Occipital lobe (tissue), 2 donors: ENCODE data around the gene AHCYL2. TPM values are rescaled to one million over a fixed set of nuclear protein-coding genes. Genes with fewer than 3 reads are reported as not detected.
"Not testable (repeated sequence)": the region's sequence is repeated elsewhere in the genome, so short reads cannot be mapped to it uniquely, and the experiment has no call there.

ENCODE experiments used
- DNase-seq: peaks from one replicate; lab custom pipeline; 2025; lab: John Stamatoyannopoulos, UW
- total RNA-seq: library from RNA; depleted of rRNA; stranded (reverse); fragments of >200 nt; gene quantifications from one replicate; pipeline ENCODE4 v1.2.3, GENCODE V29; 2014

Gene AHCYL2
- total RNA-seq, 1 donor from 2014 or later = 22.8 TPM

DNA sequence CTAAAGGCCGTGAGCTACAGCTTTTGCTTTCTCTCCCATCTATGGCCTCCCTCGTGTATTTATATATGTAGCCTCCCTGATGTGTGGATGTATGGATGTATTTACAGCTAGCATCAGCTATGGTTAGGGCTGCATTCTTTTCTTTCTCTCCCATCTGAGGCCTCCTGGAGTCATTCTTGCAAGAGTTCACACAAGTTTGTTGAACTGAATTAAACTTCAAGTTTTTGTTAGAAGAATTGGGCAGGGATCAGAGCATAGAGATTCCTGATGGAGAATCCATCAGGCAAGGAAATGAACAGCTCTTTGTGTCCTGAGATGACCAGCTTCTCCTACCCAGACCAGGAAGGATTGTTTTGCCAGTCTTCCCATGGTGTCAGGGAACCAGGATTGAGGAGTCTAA, 60.3 kb downstream of the AHCYL2 start:
- no peak for DNase-seq

DNA sequence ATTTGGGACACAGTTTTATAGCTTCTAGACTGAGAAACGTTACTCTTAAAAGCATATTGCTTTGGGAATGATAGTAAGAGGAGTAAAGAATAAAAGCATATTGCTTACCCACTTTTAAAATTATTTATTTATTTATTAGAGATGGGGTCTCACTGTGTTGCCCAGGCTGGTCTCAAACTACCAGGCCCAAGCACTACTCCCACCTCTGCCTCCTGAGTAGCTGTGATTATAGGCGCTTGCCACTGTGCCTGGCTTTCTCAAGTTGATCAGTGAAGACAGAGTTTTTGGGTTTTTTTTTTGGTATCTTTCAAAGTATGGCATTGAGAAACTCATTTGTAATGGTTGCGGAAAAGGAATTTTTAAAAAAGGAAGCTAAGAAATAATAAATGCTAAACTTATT, 68.0 kb downstream of the AHCYL2 start:
- no peak for DNase-seq

DNA sequence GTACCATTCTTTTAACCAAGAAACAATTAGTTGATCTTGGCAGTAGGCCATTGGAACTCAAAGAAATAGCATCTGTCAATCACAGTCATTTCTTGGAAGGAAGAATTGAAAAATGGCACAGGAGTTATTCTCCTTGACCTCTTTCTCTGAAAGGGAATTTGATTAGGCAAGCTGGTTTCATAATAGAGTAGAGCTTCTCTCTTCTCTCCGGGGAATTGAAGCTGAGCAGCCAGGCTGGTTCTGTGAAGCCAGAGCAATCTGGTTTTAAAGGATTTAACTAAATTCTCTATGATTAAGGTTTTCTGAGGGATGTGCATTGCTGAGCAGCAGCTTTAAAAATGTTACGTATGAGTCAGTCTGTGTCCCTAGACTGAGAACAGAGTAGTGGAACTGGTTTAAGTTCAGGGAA, 70.2 kb downstream of the AHCYL2 start:
- no peak for DNase-seq

DNA sequence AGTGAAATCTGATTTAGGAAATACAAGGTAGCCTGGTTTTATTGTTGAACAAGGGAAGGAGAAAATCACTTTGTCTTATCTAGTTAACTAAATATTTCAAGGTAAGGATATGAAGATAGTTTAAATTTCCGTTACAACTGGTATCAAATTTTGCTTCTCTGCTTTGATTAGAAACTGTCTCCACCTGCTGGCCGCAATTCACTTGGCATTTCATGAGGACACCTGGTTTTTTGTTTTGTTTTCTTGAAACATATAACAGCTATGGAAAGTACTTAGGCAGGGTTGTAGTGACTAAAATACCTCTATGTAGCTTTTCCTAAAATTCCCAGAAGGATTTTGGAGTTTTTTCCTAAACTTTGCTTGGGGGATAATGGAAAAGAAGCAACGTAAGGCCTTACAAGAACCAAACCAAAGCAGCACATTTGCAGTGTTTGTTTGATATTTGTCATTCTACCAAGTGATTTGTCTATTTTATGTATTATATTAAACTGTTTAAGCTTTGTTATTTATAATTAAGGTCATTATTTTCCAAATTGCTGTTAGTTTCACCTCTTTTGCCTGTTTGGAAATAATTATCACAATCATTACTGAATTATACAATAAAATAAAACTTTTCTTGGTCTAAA, 73.6 kb downstream of the AHCYL2 start:
- DNase-seq = no peak

DNA sequence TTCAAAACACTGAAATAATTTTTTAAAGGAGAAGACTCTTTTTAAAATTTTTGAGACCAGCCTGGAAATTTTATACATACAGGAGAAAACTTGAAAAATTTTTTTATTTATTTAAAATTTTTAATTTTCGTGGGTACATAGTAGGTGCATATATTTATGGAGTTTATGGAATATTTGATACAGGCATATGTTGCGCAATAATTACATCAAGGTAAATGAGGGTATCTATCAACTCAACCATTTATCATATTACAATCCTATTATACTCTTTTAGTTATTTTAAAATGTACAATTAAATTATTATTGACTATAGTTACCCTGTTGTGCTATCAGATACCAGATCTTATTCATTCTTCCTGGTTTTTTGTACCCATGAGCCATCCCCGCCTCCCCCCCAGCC, 75.1 kb downstream of the AHCYL2 start:
- no peak for DNase-seq

DNA sequence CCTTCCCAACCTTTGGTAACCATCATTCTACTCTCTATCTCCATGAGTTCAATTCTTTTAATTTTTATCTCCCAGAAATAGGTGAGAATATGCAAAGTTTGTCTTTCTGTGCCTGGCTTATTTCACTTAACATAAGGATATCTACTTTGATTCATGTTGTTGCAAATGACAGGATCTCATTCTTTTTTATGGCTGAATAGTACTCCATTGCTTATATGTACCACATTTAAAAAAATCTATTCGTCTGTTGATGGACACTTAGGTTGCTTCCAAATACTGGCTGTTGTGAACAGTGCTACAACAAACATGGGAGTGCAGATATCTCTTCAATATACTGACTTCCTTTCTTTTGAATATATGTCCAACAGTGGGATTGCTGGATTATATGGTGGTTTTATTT, 75.5 kb downstream of the AHCYL2 start:
- not testable (repeated sequence) for DNase-seq

DNA sequence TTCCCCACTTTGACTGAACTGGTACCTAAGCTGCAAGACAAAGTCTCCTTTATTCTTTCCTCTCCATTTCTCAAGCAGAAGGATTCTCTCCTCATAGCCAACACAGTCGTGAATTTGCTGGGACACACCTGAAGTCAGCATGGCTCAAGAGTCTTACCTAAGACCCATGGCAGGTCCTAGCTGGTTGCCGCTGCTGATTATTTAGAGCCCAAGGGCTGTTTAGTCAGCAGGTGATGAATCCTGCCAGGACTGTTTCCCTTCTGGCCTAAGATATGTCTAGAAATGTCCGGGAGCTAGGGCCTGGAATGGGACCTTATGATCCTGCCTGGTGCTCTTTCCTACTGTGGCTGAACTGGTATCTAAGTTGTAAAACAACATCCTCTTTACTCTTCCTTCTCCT, 82.8 kb downstream of the AHCYL2 start:
- DNase-seq = no peak

DNA sequence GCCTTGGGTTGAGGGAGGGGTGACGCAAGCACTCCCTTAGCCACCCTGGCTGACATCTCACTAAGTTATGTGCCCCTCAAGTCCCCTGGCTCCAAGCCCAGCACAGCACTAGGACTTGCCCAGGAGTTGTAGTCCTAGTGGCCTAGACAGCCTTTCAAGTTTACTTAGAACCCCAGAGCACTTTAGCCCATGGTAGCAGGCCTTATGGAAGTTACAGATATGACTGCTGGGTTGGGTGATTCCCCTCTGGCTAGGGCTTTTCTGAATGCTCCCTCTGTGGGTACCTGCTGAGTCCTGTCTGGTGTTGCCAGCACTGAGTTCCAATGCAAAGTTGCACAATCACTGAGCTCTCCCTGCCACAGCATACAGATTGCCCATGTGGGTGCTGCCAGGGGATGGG, 83.2 kb downstream of the AHCYL2 start:
- DNase-seq = no peak

DNA sequence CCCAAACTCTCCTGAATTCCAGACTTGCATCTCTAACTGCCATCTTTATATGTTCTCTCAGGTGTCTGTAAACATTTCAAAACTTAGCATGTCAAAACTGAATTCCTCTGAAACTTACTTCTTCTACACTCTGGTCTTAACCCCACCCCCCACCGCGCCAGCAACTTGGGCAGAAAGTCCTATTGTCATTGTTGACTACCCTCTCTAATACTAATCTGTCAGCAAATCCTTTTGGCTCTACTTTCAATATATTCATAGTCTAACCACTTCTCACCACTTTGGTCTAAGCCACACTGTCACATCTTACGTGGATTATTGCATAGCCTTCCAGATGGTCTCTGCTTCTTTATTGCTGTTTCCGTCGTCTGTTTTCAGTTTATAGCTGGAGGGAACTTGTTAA, 86.6 kb downstream of the AHCYL2 start:
- DNase-seq = no peak

DNA sequence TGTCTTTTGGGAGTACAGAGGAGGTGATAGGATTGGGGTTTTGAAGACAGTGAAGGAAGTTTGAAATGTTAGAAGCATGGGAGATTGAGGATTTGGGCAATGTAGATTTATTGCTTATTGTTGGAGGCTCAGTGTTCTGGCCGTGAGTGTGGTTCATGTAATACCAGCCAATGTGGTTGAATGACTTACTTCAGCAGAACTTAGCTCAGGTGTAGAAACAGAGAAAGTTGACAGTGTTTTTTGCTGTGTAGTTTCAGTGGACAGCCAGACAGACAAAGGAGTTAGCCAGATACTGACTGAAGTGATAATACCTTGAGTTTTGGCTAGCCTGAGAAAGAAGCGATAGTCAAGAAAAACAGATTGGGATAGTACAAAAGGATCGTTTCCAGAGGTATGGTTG, 88.5 kb downstream of the AHCYL2 start:
- no peak for DNase-seq

DNA sequence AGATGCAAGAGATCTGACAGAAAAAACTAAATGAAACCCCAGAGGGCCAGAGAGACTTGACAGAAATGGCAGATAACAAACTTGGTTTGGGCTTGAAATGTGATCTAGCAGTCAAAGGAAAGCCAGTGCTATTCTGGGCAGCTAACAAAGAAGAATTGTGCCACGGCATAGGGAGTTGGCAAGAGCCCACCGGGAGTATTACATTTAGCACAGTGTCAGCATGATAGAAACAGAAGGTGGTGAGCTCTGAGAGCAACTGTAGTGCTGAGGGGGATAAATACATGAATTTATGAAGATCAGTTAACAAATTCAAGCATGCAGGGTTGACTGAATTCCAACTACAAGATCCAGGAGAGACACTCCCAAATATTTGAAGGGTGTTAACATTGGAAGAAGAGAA, 91.1 kb downstream of the AHCYL2 start:
- peak; percentile 32 for DNase-seq

DNA sequence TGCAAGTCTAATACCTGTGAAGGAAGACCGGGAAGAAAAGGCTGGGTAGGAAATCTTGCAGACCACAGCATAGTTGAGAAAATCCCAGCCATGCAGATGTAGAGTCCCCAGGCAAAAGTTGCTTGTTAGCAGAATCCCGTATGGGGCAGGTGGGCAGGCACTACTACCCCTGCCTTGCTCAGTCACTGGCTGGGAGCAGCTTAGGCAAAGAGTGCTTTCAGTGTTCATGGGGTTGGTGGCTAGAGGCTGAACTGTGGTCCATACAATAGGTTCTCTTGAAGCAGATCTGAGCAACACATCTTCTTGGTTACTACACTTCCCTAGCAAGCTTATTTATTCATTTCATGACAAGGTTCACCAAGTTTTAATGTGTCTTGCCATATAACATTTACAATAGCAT, 92.6 kb downstream of the AHCYL2 start:
- DNase-seq = no peak

DNA sequence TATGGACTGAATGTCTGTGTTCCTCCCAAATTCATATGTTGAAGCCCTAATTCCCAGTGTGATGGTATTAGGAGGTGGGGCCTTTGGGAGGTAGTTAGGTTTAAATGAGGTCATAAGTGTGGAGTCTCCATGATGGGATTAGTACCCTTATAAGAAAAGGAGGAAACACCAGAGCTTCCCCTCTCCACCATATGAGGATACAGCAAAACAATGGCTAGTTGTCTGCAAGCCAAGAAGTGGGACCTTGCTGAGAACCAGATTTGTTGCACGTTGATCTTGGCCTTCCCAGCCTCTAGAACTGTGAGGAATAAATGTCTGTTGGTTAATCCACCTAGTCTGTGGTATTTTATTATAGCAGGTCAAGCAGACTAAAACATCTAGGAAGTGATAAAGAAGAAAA, 102.2 kb downstream of the AHCYL2 start:
- DNase-seq = no peak

DNA sequence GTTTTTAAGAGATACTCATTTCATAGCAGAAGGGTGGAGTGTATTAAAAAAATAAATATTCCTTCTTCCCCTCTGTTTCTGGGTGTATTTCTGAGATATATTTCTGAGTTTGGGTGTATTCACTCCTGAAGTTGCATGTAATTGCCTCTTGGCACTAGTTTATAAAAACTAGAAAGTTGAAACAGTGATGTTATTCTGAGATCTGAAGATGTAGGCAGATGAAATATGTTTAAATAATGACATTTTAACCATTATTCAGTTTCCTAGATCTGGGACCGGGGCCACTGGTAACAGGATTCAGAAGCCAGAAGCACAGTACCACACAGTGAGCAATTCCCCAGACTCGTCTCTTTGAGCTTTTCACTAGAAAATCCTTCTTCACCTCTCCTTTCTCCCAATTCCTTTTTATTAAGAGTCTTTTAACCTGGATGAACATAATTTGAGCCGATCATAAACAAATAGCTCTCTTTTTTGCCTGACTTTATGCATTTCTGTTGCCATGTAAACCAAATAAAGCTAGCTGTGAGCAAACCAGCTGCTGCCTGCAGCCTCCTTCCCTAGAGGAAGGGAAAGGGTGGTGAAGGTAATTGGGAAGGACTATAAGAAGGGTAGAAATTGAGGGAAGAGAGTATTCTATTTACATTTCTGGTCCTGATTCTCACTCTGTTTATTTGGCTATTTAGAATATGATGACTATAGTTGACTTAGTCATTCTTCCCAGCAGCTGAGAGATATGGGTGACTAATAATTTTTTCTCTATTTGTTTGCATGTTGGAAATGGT, 107.6 kb downstream of the AHCYL2 start:
- DNase-seq = no peak

DNA sequence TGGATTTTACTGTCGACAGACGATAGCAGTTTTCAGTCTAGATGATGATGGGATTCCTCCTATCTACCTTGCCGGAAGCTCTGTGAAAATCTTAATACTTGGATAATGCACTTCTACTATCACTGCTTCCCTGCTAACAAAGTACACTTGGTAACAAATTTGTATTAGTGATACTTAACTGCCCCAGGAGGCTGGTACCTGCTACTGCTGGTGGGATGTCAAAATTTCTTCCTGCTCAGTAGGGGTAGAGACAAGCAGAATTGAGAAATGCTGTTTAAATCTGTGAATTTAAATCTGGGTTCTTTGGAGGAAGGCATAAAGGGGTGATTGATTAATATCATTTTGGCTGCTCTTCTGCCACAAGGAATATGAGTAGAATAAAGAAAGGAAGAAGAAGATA, 109.6 kb downstream of the AHCYL2 start:
- DNase-seq = no peak

DNA sequence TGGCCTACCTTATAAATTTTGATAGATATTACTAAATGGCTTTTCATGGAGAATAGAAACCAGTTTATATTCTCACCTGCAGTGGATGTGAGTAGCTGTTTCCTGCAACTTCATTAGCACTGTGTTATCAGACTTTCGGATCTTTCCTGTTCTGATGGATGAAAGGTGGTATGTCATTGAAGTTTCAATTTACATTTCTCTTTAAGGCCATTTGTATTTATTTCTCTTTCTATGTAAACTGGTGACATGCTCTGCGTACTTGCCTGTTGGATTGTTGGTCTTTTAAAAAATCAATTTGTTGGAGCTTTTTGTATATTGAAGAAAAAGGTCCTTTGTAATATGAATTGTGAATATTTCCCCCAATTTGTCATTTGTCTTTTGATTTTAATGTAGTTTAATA, 113.6 kb downstream of the AHCYL2 start:
- DNase-seq = no peak

DNA sequence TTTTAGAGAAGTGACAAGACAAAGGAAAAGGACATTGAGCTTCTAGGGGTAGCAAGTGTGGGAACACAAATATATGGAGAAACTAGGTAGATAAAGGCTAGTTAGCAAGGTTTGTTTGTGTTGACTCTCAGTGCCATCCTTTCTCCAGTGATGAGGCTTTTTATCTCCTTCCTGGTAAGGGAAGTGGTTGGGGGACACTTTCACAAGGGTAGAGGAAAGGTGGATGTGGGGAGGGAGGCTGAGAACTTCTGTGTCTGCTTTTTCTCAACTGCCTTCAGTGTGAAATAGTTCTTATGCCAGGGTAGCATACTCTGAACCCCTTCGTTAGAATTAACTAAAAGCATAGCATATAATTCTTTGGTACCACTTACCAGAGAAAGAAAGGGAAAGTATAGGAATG, 116.4 kb downstream of the AHCYL2 start:
- DNase-seq = no peak

DNA sequence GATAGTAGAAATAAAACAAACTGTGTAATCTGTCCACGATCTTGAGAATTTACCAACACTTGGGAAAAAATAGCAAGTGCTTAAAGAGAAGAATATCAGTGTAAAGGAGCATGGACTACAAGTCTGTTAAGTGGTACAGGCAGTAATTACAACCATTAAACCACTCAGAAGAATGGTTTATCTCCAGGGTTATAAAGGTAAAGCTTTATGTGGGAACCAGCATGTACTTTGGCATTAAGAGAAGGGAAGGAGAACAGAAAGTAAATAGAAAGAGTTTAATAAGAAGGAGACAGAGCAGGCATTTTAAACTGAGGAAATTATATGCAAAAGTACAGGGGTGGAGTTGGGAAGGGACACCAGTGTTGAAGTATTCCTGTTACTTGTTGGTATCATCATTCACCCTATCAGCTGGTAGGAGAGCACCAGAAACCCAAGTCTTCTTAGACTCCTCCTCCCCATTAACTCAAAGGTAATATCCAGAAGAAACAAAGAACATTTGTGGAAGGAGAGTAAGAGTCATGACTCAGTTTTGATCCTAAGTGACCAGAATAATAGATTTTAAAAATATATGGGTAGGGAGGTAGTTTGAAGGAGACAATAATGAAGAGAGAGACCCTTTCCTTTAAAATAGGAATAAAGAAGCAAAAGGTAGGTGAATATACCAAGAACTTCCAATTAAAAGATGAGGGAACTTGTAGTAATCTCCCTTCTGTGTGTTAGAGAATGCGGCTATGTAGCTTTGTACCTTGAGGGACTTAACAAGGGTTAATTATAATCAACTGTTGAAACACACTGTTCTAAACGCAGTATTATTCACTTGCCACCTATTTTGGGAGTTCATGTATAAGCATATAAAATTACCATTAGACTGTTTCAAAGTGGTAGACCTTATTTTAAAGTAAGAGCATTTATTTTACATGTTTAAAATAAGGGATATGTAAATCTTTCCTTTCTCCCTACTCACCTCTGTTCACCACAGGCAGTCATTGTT, 117.3 kb downstream of the AHCYL2 start:
- no peak for DNase-seq

DNA sequence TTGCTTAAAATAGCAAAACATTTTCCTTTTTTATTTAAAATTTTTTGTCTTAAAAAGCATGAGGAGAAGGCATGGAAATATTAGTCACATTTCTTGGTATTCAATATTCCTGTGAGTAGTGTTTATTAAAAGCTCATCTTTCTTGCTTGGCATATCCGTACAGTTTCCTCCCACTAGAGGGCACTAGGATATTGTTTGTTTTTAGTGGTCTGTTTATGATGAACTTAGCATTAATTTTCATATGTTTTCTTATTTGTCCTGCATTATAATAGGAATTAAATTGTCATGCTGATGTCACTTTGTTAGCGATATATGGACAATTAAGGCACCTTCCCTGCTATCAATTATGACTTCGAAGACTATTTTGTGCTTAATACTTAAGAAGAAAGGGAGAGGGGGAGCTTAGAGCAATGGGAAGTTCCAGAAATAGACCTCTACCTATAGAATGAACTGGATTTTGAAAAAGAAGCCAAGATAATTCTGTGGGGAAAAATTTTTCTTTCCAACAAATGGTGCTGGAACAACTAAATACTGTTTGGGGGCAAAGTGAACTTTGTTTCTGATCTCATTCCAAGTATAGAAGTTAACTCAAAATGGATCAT, 118.4 kb downstream of the AHCYL2 start:
- DNase-seq = no peak

DNA sequence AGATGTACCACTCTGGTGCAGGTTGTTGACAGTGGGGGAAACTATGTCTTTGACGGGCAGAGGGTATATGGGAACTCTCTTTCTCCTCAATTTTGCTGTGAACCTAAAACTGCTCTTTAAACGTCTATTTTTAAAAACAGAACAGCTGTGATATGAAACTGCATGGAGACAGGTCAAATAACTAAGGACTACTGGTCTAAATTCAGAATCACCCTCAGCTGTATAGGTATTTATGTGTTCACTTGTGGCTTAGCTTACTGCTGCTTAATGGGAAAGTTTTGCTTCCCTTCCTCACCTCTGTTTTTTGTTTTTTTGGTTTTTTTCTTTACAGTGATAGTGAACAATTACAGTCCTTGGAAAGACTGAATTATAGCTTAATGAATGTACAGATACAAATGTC, 122.5 kb downstream of the AHCYL2 start:
- DNase-seq = no peak

DNA sequence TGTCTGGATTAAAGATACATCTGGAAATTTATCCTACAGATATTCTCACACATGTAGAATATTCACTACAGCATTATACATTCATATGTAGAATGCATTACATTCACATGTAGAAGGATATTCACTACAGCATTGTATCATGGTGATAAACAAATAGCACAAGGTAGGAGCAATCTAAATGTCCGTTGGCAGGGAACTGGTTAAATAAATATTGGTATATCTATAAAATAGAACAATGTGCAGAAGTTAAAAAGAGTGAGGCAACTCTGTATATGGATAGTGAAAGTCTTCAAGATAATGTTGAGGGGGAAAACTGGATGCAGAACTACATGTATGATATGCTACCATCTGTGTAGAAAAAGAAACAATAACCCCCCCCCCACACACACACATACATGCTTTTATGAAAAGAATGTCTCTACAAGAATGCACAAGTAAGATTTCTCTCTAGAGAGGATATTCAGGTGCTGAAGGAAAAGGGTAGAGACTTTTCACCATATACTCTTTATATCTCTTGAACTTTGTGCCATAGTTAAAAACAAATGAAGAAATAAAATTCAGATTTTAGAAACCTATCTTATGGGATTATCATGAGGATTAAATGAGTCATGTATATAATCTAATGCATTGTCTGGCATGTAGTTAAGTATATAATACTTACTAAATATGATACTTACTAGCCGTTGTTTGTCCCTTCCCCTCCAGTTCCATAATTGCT, 123.4 kb downstream of the AHCYL2 start:
- no peak for DNase-seq
